HG03457 (cell line): ENCODE results near the gene IL3.

ENCODE experiments used
- ATAC-seq: cut with Tn5 transposase; IDR thresholded peaks from one replicate; pipeline ENCODE4 v1.9.1; 2021; ENCODE audit warnings: moderate number of reproducible peaks; ENCODE audit not compliant: unreplicated experiment

IL3 gene, protein sequence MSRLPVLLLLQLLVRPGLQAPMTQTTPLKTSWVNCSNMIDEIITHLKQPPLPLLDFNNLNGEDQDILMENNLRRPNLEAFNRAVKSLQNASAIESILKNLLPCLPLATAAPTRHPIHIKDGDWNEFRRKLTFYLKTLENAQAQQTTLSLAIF

GRCh38 chr5:132060501-132061161 lies at the start of gene IL3:
IL3 (plus strand) TSS chr5:132060655; CDS start chr5:132060707, 52 bp downstream.
- no peak for ATAC-seq

DNA sequence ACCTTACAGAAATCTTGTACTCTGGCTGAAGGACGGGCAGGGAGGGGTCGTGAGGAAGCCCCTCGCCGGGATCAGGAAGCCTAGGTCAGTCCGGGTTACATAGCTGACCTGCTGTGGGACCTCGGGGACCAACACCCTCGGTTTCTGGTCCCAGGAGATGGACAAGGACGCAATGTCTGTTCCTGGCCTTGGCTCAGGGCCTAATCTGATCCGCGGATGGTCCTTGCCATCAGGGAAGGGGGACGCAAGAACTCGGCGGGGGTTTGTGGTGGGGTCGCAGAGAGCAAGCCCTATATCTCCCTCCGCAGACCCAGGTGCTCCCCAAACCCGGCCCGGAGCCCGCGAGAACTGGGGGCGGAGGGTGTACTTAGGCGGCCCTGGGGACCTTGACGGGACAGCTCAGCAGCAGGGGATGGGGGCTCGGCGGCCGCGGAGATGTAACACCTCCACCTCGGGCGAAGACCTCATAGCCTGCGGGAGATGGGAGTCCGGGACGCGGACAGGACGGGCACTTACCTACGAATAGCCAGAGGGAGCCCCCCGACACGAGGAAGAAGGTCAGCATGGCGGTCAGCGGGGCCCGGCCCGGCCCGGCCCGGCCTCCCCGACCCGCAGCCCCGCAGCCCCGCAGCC lies 49.4 kb upstream of the IL3 start:
- no peak for ATAC-seq

DNA sequence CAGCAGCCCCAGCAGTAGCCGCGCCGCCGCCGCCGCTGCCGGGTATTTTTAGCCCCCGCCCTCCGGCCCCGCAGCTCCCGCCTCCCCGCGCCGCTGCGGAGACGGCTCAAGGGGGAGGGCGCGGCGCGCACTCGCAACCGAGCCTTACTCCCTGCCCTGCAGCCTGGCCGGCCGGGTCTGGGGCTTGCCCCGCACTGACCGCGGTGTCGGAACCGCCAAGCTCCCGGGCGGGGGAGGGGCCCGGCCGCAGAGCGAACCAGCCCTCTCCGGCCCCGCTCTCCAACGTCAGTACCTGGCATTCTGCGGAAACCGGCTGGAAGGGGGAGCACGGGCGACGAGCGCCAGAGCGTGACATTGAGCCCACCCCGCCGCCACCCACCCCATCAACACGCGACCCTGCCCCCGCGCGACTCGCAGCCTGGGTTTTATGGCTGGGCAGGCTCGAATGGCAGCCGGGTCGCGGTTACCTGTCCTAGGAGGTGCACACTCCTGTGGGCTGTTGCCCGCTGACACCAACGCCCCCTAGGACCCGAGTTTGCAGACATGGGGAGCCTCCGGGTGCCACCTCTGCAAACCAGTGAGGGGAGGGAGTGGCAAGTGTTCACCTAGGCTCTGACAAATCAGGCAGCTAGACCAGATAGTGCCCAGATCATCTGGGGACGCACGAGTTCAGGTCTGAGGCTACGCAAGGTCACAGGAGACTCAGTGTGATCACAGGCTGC lies 48.7 kb upstream of the IL3 start, which contains the start of gene ACSL6:
TSS of gene ACSL6 (minus strand) at position 37 of the 722 bp plus-strand sequence. CDS start 105 bp downstream, outside the sequence.
- ATAC-seq, result no peak

GRCh38 chr5:132012371-132013005 lies 48.0 kb upstream of the IL3 start:
- ATAC-seq, result no peak

DNA sequence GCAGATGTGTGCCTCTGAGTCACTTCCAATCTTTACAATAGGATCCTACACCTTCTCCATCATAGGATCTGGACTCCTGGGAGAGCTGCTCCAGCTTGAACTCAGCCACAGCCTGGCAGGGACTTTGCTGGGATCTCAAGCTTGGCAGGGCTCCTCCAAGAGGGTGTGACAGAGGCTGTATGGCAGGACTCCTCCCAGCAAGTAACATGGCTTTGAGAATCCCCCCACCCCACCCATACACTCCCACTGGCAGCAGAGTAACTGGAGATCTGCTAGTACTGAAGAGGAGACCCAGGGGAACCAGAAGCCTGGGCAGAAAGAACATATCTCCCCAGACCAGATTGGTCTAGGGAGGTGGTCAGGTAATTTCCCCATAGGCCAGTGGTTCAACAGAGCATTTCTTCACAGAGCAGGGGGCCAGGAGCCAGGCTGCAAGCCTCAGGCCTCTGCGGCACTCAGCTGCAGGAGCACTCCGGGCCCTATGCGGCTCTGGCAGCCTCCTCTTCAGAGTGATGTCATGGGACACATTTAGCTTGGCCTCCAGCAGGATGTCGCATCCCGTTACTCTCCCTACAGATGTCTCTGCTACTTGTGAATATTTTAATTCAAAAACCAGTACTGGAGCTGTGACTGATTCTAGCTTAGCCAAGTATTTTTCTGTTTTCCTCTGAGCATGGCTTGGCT lies 47.3 kb upstream of the IL3 start:
- ATAC-seq, result no peak

GRCh38 chr5:132013711-132014110 lies 46.7 kb upstream of the IL3 start:
- ATAC-seq, result no peak

- no peak for ATAC-seq
Measured at GRCh38 chr5:132016721-132017250, 43.7 kb upstream of the IL3 start.

DNA sequence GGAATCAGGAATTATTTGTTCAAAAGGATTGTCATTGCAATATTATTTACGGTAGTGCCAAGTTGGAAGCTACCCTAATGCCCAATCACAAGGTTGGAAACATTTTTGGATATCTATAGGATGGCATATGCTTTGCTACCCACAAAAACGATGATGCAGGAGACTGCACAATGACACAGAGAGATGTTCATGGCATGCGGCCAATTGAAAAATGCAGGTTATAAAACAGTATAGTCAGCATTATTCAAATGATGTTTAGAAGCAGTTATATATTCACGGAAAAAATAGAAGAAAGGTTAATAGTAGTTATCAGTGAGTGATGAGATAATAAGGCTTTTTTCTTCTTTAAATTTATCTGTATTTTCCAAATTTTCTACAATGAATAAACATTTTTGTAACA lies 43.1 kb upstream of the IL3 start:
- no peak for ATAC-seq

DNA sequence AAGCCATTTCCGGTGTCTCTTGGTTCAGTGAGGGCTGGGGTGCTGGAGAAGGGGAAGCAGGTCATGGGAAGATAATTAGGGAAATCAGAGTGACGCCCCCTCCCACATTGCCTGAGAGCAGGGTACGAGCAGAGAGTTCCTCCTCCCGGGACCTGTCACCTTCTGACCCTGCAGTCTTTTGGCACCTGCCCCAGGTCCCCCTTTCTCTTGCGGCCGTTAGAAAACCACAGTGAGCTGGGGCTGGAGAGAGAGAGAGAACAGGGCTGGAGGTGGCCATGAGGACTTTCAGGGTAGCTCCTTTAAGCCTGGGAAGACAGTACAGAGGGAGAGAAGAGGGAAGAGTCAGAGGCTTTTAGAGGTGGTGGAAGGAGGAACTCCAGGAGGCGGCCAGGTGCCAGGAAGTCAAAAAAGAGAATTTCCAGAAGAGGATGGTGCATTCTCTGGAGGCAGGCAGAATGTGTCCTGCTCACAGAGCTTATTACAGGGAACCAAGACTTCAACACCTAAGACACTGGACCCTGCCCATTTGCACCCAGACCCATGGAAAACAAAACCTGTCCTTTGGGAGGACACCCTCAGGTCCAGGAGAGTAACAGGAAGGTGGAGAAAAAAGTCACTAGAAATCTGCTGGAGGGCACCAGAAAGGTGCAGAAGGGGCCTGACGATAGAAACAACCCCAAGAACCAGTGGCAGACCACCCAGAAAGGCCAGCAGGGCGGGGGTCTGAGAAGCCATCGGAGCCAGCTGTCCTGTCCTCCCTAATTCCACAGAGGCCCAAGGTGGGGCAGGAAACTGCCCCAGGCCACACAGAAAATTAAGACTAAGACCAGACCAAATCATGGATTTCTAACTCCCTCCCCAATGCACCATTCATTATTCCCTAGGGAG lies 42.5 kb upstream of the IL3 start:
- ATAC-seq, result no peak

DNA sequence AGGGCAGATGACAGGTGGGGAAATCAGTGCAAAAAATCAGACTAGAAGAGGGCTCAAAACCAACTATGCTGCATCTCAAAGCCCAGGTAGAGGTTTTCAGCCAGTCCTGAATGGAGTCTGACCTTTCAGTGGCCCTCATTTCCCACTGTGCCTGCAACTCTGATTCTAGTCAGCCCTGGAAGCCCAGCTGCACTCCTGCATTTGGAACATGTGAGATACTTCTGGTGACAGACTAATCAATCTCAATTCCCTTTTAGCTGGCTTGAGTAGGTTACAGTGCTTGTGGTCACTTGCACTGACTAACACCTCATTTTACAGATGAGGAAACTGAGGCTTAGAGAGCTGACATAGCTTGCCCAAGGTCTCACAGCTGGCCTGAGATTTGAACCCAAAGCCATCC lies 41.1 kb upstream of the IL3 start:
- no peak for ATAC-seq

- ATAC-seq, result peak; percentile 96
Measured at GRCh38 chr5:132019857-132020555, 40.4 kb upstream of the IL3 start.

GRCh38 chr5:132020568-132021339 lies 39.7 kb upstream of the IL3 start:
- ATAC-seq, result peak; percentile 17

GRCh38 chr5:132021654-132022053 lies 38.8 kb upstream of the IL3 start:
- ATAC-seq, result no peak

GRCh38 chr5:132022737-132023136 lies 37.7 kb upstream of the IL3 start:
- no peak for ATAC-seq

- ATAC-seq, result no peak
Measured at GRCh38 chr5:132023258-132024116, 37.0 kb upstream of the IL3 start.

- ATAC-seq, result no peak
Measured at GRCh38 chr5:132024117-132024435, 36.4 kb upstream of the IL3 start.

GRCh38 chr5:132024789-132025402 lies 35.6 kb upstream of the IL3 start:
- no peak for ATAC-seq
